CD4-positive, alpha-beta T cell treated with Interleukin-4 for 4 hours (primary cell): Measurements from ENCODE around the gene CARD11.
A peak's percentile ranks its signal among the peaks of the same experiment; 100 is the strongest.

Source experiments
- DNase-seq: peaks from one replicate; pipeline ENCODE4 v3.0.0-alpha.2; 2020

CARD11 gene

DNA sequence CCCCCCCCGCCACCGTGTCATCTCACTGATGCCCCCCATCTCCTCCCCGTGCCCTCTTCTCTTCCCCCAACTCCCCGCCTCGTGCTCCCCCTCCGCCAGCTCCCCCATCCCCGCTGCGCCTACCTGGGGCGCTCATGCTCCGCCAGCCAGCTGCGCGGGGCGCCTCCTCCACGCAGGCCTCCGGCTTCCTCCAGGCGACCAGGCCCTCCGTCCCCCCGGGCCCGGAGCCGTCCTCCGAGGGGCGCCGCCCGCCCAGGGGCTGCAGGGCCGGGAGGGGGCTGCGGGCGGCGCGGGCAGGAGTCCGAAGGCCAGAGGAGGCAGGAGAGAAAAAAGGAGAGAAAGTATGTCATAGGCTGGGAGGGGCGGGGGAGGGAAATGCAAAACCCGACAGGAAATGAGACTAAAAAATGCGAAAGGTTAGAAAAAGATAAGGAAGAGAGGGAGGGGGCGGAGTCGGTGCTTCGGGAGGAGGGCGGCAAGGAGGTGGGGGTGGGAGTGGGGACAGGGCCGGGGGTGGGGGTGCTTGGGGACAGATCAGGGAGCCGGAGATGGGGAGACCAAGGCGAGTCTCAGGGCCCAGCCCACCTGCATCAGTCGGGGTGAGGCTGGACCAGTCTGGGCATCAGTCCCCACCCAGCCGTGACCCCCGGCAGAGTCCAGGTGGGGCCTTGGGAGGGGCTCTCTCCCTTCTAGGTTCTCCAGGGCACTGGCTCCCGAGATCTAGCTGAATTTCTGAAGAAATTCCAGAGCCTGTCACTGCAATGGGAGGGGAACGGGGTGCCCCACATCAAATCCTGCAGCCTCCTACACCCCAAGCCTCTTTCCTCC is at the start of gene CARD11:
TSS of gene CARD11 (minus strand) at position 324 of the 828 bp plus-strand sequence. CDS start 85,361 bp downstream, outside the sequence.
- DNase-seq, result peak; percentile 53

DNA sequence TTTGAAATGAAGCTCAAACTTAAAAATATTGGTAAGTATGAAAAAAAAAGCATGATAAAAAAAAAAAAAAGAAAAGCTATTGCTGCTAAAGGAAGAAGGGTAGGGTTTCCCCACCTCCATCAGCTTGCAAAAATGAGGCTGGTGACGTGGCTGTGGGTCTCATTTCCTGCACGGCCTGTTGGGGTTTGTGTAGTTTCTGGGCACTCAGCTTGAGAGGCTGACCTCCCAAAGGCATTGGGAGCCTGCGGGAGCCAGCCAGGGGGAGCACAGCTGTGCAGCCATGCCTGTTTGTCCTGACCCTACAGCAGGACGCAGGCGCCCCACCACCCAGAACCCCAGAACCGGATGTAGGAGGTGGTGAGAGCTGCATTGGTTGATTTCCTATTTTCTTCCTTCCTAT is 48.8 kb upstream of the CARD11 start:
- peak; percentile 76 for DNase-seq

DNA sequence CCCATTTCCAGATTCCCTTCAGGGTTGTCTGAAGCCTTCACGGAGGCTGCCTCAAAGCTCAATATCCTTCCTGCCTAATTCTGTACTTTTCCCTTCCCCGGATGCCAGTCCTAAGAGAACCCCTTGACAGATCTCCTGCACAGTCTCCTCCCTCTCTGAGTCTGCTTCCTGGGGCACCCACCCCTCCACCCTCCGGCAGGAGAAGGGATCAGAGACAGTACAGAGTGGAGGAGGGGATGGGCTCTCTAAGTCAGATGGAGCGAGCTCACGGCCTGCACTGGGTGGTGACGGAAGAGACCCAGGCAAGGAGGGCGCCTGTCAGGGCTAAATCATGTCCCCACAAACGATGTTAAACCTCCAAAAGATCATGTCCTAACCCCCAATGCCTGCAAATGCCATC is 48.0 kb upstream of the CARD11 start:
- DNase-seq, result no peak

DNA sequence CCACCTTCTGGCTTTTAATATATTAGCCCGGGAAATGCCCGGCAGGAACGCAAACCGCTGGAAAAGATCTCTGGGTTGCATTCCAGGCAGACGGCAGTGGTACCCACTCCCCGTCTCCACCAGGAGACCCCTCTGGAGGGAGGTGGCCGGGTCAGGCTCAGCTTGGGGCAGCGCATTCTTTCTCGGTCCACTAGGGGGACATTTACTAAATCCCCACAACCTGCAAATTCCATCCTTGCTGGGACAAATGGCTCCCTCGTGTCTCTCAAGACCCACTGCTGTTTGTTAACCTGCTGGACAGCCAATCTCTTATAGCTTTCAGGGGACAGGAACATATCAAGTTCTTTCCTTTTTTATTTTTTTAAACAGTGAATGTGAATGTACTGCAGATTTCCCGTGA is 45.8 kb upstream of the CARD11 start:
- DNase-seq, result no peak

DNA sequence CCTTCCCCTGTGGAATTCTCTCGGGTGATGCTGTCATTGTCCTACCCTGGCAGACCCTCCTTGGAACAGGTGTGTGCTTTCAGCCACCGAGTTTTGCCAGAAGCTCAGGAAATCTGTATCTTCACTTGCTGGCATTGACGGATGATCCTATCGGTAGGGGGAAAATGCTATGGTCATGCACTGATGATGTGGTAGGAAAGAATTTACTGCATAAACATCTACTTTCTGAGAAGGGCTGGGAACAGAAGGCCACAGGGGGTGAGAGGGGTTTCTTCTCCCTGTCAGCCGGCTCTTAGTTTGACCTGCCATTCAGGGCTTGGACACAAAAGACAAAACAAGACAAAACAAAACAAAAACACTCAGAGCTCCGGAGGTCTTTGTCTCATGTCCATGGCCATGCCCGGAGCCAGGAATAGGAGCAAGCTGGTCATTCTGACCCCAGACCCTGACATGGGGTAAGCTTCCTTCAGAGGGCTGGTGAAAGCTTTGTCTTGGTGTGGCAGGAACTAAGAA is 43.6 kb upstream of the CARD11 start:
- DNase-seq, result no peak

DNA sequence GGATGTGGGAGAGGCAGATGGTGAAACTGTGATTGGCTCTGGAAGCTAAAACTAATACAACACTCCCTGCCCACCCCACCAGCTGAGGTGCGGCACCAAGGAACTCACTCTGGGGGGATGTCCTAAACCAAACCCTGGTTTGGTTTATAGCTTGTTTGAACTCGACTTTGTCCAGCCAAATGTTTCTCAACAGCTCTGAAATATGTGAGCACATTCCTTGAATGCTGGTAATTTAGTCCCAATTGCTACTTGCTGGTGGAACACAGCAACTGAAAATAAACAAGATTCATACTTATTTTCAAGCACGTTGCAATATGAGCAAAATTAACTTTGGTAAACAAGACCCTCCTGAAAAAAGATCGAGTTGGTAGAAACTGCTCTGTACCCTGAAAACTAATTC is 39.7 kb upstream of the CARD11 start:
- no peak for DNase-seq

DNA sequence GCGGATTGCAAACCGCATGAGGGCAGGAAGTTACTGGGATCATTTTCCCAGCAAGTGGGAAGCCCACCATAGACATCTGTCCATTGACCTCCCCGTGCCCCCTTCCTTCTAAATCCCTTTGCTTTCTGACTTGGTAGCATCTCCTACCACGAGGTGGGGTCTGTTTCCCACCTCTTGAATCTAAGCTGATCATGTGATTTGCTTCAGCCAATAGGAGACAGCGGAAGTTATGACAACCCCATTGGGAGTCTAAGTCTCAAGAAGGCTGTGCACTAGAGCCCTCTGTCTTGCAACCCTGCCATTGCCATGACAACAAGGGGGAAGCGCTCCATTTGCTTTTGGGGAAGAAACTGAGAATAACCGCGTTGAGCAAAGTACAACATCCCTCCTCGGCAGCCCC is 39.2 kb upstream of the CARD11 start:
- no peak for DNase-seq

DNA sequence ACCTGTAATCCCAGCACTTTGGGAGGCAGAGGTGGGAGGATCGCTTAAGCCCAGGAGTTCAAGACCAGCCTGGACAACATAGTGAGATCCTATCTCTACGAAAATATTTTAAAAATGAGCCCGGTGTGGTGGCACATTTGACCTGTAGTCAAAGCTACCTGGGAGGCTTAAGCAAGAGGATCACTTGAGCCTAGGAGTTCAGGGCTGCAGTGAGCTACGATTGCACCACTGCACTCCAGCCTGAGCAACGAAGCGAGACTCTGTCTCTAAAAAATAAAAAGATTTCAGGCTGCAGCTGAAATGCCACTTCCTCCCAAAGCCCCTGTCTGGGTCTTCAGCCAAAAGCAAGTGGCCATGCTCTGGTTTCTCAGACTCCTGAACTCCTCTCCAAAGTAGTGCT is 38.7 kb upstream of the CARD11 start:
- DNase-seq, result no peak

DNA sequence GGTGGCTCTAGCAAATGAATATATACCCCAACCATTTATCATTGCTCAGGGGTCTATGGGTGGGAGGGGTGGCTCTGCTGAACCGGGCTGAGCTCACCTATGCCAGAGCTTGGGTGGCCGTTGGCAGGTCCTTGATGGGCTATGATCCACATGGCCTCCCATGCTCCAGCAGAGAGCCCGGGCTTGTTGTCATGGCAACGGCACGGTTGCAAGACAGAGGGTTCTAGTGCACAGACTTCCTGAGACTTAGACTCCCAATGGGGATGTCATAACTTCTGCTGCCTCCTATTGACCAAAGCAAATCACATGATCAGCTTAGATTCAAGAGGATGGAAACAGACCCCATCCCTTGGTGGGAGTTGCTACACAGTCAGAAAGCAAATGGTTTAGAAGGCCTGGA is 36.4 kb upstream of the CARD11 start:
- DNase-seq, result no peak

DNA sequence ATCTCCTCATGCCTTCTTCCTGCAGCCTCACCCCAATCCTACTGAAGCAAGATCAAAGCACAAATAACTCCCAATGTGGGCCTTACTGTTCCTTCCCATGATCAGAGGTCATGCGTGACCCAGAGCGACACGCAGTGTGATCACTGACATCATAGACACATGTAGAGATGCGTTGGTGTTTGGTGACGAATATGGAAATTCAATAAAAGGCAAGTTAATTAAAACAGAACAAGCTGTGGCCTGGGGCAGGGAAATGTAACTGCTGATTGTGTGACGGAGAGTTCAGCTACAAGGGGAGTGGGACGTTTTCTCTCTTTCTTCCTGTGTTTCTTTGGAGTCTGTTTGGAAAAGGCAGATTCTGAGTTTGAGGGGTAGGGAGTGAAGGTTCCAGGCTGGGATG is 34.8 kb upstream of the CARD11 start:
- DNase-seq, result no peak

DNA sequence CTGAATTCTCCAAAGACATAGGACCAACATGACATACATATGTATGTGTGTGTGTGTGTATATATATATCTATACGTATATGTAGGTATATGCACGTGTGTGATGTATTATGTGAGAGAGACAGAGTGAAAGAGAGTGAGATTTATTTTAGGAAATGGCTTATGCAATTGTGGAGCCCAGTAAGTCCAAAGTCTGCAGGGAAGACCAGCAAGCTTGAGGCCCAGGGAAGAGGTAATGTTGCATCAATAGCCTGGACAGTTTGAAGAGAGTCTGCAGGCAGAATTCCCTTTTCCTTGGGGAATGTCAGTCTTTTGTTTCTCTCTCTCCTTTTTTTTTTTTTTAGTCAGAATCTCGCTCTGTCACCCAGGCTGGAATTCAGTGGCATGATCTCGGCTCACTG is 33.0 kb upstream of the CARD11 start:
- DNase-seq, result no peak

DNA sequence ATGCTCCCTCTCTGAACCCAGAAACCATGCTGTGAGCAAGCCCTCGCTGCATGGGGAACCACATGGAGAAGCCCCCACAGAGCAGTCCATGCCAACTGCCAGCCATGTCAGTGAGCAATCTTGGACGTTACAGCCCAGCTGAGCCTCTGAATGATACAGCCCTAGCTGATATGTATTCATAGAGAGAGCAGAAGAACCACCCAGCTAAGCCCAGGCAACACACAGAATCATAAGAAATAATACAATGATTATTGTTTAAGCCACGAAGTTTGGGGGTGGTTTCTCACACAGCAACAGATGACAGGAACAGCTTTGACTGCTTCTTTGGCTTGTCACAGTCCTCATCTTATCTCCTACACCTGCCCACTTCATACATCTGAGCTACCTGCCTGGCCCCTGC is 32.5 kb upstream of the CARD11 start:
- no peak for DNase-seq

DNA sequence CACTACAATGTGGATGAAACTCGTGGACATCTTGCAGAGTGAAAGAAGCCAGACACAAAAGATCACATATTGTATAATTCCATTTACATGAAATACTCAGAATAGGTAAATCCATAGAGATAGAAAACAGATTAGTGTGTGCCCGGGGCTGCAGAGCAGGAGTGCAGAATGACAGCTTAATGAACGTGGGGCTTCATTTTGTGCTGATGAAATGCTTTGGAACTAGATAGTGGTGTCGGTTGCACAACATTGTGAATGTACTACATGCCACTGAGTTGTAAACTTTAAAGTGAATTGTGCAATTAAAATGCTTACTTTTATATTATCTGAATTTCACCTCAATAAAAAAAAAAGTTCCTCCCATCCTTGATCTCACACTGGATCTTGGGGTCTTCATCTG is 31.8 kb upstream of the CARD11 start:
- no peak for DNase-seq

DNA sequence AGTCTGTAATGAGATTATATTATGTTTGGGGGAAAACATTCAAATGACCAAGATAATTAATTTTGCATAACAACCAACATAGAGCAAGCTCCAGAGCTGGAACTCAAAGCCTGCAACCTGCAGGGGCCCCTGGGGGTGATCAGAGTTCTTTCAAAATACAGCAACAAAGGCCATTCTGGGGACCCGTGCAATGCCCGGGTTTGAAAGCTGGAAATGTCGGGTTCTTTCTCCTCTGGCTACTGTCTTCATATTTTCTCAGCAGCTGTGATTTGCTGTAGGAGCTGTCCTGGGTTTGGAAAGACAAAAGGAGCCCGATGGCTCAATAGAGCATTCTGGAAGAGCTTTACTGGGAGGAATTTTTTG is 30.8 kb upstream of the CARD11 start:
- DNase-seq, result no peak

DNA sequence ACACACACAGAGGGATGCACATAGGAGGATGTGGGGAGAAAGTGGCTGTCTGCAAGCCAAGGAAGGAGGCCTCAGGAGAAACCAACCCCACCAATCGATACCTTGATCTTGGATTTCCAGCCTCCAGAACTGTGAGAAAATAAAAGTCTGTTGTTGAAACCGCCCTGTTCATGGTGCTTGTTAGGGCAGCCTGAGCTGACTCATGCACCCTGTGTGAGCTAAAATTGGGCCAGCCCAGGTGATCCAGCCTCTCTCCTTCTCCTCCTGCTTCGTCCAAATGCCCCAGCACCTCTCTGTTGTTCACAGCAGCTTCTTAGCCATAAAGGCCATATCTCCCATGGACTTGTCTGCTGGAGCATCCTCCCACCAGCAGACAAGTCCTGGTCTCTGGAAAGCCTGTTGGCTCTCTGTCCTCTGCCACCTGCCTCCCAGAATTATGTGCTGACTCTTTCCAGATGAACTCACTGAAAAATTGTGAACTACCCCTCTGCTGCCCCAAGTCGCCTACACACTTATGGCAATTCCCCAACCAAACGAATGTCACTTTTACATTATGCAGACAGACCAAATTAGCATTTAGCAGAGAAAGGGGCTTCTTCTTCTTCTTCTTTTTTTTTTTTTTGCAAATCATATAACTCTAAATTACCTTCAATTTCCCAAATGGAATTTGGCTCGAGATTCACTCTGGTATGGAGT is 30.2 kb upstream of the CARD11 start:
- no peak for DNase-seq

DNA sequence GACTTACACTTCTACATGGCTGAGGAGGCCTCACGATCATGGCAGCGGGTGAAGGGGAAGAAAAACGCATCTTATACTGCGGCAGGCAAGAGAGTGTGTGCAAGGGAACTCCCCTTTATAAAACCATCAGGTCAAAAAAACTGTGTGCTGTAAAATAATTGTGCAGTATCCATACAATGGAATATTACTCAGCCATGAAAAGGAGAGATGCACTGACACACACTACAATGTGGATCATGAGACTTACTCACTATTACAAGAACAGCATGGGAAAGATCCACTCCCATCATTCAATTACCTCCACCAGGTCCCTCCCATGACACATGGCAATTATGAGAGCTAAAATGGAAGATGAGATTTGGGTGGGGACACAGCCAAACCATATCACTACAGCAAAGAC is 27.2 kb upstream of the CARD11 start:
- DNase-seq, result no peak

DNA sequence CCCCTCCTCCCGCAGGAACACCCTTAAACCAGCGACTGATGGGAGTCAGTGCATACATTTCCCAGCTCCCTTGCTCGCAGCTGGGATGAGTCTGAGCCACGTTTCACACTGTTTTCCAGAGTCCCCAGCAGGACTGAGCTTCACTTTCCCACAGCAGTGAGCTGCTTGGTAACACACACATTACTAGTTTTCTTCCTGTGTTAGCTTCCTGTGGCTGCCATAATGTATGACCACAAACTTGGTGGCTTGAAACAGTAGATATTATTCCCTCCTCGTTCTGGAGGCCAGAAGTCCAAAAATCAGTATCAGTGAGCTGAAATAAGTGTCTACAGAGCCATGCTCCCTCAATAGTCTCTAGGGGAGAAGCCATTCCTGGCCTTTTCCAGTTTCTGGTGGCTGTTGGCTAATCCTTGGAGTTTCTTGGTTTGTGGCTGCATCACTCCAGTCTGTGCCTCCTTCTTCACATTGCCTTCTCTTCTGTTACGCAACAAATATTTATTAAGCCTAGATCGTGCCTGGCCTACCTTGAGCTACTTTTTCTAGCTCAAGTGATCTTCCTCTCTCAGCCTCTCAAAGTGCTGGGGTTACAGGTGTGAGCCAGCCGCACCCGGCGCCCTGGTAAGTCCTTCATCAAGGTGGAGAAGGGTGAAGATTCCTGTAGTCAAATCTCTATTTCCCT is 26.2 kb upstream of the CARD11 start:
- peak; percentile 22 for DNase-seq

DNA sequence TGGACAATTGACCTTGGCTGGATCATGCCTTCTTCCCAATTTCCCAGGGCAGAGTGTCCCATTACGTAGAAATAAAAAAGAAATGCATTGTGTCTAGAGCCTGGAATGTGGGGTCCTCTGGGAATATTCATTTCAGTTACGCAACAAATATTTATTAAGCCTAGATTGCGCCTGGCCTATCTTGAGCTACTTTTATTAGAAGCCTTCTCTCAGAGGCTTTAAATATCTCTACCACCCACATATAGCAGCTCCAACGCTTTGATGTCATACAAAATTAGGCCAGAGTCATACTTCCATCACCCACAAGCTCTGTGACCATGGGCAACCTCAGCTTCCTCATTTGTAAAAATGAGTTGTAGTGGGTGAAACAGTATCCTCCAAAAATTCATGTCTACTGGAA is 24.9 kb upstream of the CARD11 start:
- DNase-seq, result peak; percentile 27

DNA sequence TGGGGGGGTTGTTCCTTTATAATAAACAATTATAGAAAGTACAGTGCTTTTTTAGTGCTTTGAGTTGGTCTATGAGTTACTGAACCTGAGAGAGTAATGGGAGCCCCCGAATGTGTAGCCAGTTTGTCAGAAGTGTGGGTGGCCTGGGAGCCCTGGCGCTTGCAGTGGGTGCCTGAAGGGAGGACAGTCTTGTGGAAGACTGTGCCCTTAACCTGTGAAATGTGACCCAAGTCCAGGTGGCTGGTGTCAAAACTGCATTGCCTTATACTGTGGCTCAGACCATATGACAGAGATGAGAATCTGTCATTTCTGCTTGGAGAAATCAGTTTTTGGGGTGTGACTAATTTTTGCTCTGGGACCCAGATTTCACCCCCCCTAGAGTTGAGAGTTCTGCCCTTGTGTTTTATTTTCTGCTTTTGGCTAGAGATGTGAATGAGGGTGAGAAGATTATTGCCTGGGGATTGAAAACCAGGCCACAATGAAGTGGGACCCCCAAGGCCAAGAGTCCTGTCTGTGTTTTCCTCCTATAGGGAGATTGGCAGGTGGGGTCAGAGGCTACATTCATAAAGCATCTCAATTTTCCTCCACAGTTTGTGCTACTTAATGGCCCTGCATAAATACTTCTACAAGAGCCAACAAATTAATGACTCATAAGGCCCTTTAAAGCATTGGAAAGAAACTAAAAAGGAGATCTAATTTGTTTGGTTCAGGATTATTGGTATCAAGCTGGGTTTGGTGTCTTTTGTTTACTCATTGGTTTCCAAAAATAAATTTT is 24.1 kb upstream of the CARD11 start:
- no peak for DNase-seq

DNA sequence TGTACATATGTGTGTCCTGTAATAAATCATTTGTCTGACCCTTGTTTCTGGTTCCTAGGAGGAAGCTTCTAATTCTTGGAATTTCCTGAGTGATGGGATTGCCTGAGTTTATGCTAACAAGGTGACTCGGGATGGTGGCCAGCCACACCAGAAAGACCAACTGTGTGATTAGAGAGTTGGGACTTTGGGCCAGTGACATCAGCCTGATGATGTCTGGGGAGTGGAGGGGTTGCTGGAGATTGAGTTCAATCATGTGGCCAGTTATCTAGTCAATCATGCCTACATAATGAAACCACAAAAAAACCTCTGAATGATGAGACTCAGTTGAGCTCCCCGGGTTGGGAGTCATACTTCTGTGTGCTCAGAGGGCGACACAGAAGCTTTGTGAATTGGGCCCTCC is 23.5 kb upstream of the CARD11 start:
- peak; percentile 58 for DNase-seq

DNA sequence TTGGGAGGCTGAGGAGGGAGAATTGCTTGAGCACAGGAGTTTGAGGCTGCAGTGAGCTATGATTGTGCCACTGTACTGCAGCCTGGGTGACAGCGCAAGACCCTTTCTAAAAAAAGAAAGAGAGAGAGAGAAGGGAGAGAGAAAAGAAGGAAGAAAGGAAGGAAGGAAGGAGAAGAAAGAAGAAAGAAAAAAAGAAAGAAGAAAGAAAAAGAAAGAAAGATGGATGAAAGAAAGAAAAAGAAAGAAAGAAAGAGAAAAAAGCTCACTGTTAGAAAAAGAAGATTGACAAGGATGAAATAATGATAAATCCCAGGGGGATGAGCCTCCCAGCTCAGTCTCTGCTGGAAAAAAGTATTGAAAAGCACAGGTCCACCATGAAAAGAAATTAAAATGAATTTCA is 22.8 kb upstream of the CARD11 start:
- no peak for DNase-seq

DNA sequence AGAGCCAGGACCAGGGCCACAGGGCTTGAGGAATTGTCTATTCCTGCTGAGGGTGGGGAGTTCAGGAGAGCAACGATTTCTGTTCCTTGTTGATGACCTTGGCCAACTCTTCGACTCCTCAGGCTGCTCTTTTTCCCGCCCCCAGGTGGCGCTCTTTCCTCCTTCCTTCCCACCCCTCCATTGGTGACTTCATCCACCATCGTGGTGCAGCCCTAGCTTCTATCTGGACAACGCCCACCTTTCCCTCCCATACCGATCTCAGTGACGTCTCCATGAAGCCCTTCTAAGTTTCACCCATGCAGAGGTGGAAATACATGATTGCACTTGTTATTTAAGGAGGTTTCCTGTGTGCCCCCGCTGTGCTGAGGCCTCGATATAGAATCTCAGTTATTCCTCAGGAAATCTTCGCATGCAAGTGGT is 22.1 kb upstream of the CARD11 start:
- peak; percentile 59 for DNase-seq

DNA sequence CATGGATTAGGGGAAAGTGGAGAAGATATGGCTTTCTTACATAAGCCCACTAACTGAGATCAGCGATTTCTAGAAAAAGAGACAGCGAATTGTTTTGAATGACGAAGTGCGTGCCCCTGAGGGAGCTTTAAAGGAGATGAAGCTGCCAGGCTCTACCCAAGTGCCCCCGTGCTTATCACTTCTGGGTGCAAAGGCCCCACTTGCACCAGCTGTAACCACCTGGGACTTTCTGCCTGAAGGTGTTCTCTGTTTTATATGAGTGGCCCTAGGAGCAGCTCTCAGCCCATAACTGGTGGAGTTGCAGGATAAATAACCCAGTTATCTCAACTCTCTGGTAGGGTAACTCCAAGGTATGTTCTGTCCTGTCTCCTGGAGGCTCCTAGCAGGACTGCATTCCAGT is 20.4 kb upstream of the CARD11 start:
- DNase-seq, result no peak
